ENCODE data around the gene PPFIA4. TPM values are rescaled to one million over a fixed set of nuclear protein-coding genes. Genes with fewer than 3 reads are reported as not detected.

The PPFIA4 gene
- total and polyA plus RNA-seq, 12 donors: 8.1 to 60.6 (median 29.9) TPM

- H3K9me3 ChIP-seq: peaks cover 0 to 12% (median 0%) of the 10 kb centered on the region in 11 donors
- peaks cover 0 to 4% (median 0%) of the 10 kb centered on the region in 9 donors for H3K4me1 ChIP-seq
- H3K36me3 ChIP-seq: no peaks in the 10 kb centered on the region
- no peak overlapping the region for H3K4me3 ChIP-seq
- ATAC-seq (no peak), DNase-seq (no peak)
- intact Hi-C loops (cut with DNase I): no loop called here
- no peak for TF ChIP-seq CTCF (IDR thresholded peaks at IDR 0.05)
- WGBS, 2 donors: 83 to 91% methylated on average over 6 of the region's 6 CpGs
- H3K27me3 ChIP-seq: peaks cover 0 to 31% (median 13%) of the 10 kb centered on the region in 7 donors
- H3K27ac ChIP-seq: no peak overlapping the region
These were observed 77.7 kb downstream of the PPFIA4 start for GRCh38 chr1:203103829-203104495.

GRCh38 chr1:203104789-203105390 lies 78.6 kb downstream of the PPFIA4 start:
- intact Hi-C loops (cut with DNase I): no loop called here
- DNase-seq (no peak), ATAC-seq (no peak)
- Histone ChIP-seq H3K9me3 (peaks cover 0 to 12% (median 0%) of the 10 kb centered on the region in 11 donors), H3K27ac (no peak overlapping the region), H3K4me3 (no peak overlapping the region), H3K4me1 (peaks cover 0 to 4% (median 0%) of the 10 kb centered on the region in 9 donors), H3K36me3 (no peaks in the 10 kb centered on the region), H3K27me3 (peaks cover 0 to 41% (median 13%) of the 10 kb centered on the region in 7 donors)
- TF ChIP-seq CTCF (IDR thresholded peaks at IDR 0.05): no peak

GRCh38 chr1:203112475-203112874 lies 86.2 kb downstream of the PPFIA4 start:
- Histone ChIP-seq H3K36me3 (no peaks in the 10 kb centered on the region), H3K9me3 (no peaks in the 10 kb centered on the region), H3K4me1 (peaks cover 0 to under 1% (median 0%) of the 10 kb centered on the region in 9 donors), H3K27ac (no peak overlapping the region), H3K4me3 (no peak overlapping the region), H3K27me3 (peaks cover 0 to 55% (median 12%) of the 10 kb centered on the region in 7 donors)
- DNase-seq (no peak), ATAC-seq (no peak)
- no peak for TF ChIP-seq CTCF (IDR thresholded peaks at IDR 0.05)
- intact Hi-C loops (cut with DNase I): no loop called here
- 55 to 67% methylated on average over 2 of the region's 2 CpGs for WGBS, 2 donors

- 58 to 89% methylated on average over 4 of the region's 4 CpGs for WGBS, 2 donors
- no peak for DNase-seq
- peaks cover 0 to 55% (median 13%) of the 10 kb centered on the region in 7 donors for H3K27me3 ChIP-seq
These were observed 87.0 kb downstream of the PPFIA4 start for GRCh38 chr1:203113308-203113707.

More at GRCh38 chr1:203113308-203113707, 87.0 kb downstream of the PPFIA4 start:
- Histone ChIP-seq H3K27ac (no peak overlapping the region), H3K4me3 (no peak overlapping the region), H3K36me3 (no peaks in the 10 kb centered on the region), H3K9me3 (no peaks in the 10 kb centered on the region), H3K4me1 (peaks cover 0 to 9% (median 4%) of the 10 kb centered on the region in 9 donors)
- intact Hi-C loops (cut with DNase I): no loop called here
- no peak for ATAC-seq
- TF ChIP-seq CTCF (IDR thresholded peaks at IDR 0.05): no peak
